ENCODE results near the gene AFAP1L1.

- TF ChIP-seq CTCF (IDR thresholded peaks at IDR 0.05; ENCODE audit: low read length) (no peak), EZH2 (optimal IDR thresholded peaks at IDR 0.05; ENCODE audit: low read depth, low read length) (no peak), EZH2phosphoT487 (IDR thresholded peaks at IDR 0.05; ENCODE audit: low read length) (no peak)
Observed at GRCh38 chr5:149289301-149289700, 17.6 kb downstream of the AFAP1L1 start.
